Stimulated activated CD8-positive, alpha-beta memory T cell treated with anti-CD3 and anti-CD28 coated beads, Interleukin-4, amount 100 ng/mL, for 24 hours (primary cell): ENCODE results near the gene RHOC.
"Not testable (repeated sequence)": the region's sequence is repeated elsewhere in the genome, so short reads cannot be mapped to it uniquely, and the experiment has no call there.

Experiments used
- DNase-seq: peaks from one replicate; pipeline ENCODE4 v3.0.0-alpha.2; 2020; ENCODE audit warnings: low read depth

The RHOC gene

DNA sequence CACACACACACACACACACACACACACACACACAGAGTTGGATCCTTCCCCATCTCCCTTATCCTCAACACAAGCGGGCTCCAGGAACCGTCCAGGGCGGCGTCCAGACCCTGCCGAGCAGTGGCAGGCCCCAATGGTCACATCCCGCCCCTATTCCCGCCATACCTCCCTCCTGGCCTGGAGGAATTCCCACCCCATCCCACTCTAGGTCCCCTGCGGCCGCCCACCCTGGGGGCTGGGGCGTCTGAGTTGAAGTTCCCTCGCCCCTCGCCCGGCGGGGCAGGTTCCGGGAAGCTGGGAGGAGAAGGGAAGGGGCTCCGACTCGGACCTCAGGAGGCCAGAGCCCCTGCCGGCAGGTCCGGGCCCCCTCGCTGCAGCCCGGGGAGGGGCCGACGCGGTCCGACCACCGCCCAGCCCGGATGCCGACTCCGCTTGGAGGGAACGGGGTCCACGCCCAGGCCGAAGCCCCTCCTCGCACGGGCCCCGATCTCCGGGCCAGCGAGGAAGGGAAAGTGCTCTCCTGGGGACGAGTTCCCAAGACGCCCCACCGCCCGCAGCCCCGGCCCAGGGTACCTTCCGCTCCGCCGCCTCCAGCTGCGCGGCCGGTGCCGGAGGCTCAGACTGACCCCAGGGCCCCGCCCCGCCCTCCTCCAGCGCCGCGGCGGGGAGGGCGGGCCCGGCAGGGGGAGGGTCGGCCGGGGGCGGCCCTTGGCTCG lies at the start of gene RHOC:
Gene RHOC, minus strand, starts transcription at position 623 of the 716 bp plus-strand sequence. CDS start 3,328 bp downstream, outside the sequence.
- DNase-seq, result no peak

DNA sequence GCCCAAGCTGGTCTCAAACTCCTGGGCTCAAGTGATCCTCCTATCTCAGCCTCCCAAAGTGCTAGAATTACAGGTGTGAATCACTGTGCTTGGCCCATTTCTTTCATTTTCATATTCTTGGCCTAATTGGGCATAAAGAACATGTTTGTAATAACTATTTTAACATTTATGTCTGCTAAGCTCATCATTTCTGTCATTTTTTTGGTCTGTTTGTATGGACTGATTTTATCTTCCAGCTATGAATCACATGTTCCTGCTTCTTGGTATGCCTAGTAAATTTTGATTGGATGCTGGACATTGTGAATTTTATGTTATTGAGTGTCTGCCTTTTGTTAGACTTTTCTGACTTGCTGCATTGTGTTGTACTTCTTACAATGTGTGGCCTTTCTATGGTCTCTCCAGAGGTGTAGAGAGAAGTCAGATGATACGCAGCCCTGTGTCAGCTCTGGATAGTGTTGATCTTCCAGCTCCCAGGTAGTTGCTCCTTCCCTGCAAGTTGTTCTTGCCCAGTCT lies 47.2 kb upstream of the RHOC start:
- DNase-seq, result no peak

DNA sequence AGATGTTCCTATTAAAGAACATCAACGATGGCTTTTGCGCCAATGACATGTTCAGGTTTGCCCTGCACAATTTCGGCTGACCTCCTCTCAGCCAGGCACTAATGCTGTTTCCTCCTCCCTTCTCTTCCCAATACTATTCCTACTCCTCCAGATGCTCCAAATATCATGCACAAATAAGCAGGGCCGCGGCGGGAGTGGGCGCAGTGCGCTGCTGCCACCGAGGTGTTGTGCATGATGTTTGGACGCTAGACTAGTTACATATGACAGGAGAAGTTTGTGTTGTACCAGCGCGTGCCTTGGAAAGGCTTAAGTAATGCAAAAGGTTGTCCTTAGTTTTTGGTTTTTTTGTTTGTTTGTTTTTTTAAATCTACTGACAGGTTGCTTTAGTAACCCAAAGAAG lies 41.5 kb upstream of the RHOC start:
- DNase-seq, result no peak

DNA sequence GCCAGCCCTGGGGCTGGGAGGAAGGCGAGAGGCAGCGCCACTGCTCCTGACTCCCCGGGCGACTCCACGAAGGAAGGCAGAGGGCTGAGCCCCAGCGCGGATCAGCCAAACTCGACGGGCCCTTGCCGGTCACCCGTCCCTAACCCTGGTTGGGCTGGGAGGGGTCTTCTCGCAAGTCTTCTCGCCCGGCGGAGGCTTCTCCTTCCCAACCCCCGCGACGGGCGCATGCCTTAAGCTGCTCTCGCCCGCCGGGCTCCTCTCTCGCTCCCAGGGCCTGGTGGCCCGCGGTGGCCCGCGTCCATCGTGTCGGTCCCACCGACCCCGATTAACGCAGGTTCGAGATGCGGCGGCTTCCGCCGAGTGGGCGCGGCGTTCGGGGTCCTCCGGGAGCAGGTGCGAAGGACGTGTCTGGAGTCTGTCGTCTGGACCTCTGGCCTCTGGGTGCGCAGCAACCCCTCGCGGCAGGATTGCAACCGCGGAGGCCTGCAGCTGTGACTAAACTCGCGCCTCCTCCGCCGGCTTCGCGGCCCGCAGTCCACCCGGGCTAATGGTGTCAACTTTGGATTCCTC lies 37.2 kb upstream of the RHOC start:
- no peak for DNase-seq

DNA sequence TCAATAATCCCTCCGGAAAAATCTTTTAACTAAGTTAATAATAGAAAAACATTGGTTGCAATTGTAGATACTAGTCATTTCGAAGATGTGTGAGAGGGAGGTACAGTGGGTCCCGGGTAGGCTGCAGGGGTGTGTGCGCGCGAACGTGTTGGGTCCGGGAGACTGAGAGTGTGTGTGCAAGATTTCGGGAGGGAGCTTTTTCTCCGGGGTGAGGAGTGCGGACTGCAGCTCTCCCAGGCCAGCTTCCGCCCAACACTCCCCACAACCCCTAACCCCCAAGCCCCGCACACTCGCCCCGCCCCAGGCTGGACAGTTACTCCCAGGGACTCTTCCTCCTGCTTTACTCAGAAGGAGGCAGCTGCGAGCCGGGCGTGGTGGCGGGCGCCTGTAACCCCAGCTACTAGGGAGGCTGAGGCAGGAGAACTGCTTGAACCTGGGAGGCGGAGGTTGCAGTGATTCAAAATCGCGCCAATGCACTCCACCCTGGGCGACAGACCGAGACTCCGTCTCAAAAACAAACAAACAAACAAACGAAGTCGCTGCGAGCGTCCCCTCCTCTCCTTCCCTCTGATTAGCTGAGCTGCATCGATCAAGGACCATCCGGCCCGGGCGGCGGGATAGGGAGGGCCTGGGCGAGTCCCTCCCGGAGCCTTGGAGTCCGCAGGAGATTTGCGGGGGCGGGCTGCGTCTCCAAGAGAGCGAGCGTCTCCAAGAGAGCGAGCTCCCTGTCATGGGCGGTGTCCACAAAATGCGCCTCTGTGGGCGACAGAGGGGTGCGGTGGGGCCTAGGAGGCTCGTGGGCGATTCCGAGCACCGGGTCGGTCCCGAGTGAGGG lies 36.5 kb upstream of the RHOC start:
- no peak for DNase-seq

DNA sequence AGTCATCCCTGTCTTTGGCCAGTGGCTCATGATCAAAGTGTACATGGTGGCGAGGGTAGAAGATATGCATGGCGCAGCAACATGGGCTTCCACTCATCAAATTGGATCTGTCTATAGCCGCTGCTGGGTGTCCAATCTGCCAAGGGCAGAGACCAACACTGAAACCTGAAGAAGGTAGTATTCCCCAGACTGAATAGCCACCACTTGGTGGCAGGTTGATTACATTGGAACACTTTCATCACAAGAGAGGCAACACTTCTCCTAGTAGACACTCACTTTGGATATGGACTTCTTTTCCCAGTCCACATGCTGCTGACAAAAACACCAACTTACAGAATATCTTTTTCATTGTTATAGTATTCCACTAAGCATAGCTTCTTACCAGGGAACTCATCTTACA lies 30.6 kb upstream of the RHOC start:
- no peak for DNase-seq

DNA sequence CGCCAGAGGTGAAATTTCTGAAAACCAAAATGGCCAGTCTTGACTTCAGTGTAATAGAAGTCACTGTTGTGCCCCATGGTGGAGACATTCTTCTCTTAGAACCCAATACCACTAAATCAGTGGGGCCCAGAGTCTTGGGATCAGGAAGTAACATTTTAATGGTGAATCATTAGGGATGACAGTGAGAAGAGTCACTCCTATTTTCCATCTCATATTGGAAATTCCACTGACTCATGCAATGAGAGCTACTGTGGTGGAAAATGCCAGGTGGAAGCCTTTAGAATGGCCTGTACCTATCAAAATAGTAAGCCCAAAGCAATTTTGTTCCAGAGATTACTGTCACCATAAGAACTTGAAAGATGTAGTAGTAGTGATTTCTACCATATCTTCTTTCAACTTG lies 28.8 kb upstream of the RHOC start:
- no peak for DNase-seq

DNA sequence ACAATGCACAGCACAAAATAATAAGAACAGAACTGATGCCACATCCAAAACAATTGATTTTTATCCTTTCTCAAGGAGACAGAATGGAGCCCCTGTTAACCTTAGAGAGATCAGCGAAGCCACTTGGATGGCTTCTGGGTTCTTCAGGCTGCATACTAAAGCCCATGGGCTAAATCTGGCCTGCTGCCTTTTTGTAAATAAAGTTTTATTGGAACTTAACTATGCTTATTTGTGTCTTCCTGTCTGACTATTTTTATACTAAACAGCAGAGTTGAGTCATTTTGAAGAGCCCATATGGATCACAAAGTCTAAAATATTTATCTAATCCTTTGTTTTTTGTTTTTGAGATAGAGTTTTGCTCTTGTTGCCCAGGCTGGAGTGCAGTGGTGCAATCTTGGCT lies 24.5 kb upstream of the RHOC start:
- no peak for DNase-seq

DNA sequence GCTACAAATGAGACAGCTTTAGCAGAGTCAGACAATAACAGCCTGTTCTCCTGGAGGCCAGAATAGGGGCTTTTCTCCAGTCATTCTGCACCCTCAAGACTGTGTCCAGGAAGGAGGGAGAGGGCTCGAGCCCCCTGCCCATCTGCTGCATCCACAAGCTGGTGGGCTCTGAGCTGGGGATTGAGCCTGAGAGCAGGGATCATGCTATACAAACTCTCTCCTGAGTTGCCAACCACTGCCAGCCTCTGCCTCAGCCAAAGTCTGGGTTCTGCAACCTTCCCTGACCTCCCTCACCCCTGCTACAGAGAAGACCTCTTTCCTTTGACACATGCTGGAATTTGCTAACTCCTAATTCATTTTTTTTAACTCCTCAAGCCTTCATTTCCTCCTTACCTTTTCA lies 23.0 kb upstream of the RHOC start:
- DNase-seq, result no peak

DNA sequence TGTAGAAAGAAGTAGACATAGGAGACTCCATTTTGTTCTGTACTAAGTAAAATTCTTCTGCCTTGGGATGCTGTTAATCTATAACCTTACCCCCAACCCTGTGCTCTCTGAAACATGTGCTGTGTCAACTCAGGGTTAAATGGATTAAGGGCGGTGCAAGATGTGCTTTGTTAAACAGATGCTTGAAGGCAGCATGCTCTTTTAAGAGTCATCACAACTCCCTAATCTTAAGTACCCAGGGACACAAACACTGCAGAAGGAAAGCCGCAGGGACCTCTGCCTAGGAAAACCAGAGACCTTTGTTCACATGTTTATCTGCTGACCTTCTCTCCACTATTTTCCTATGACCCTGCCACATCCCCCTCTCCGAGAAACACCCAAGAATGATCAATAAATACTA lies 22.1 kb upstream of the RHOC start:
- DNase-seq, result not testable (repeated sequence)

DNA sequence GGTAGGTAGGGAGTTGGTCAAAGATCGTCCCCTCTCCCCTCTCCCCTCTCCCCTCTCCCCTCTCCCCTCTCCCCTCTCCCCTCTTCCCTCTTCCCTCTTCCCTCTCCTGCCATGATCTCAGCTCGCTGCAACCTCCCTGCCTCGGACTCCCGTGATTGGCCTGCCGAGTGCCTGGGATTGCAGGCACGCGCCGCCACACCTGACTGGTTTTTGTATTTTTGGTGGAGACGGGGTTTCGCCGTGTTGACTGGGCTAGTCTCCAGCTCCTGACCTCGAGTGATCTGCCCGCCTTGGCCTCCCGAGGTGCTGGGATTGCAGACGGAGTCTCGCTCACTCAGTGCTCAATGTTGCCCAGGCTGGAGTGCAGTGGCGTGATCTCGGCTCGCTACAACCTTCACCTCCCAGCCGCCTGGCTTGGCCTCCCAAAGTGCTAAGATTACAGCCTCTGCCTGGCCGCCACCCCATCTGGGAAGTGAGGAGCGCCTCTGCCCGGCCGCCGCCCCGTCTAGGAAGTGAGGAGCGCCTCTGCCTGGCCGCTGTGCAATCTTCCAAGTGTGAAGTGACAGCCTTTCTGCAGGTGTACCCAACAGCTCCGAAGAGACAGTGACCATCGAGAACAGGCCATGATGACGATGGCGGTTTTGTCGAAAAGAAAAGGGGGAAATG lies 21.5 kb upstream of the RHOC start:
- DNase-seq, result not testable (repeated sequence)

DNA sequence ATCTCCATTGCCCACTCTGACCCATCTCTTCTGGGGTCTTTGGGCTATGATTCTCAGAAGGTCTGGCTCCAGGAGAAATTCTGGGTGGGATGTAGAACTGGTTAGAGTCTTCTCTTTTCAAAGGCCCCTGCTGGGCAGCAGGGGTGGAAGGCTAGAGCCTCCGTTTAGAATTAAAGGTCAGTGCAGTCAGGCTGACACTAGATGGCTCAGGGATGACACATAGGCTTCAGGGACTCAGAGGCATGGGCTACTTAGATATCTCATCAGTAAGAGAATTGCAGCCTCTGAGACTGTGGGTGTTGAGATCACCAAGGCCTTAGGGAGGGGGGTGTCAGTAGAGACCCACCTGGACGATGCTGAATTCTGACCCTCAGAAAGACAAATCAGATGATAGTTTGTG lies 20.8 kb upstream of the RHOC start:
- DNase-seq, result no peak

DNA sequence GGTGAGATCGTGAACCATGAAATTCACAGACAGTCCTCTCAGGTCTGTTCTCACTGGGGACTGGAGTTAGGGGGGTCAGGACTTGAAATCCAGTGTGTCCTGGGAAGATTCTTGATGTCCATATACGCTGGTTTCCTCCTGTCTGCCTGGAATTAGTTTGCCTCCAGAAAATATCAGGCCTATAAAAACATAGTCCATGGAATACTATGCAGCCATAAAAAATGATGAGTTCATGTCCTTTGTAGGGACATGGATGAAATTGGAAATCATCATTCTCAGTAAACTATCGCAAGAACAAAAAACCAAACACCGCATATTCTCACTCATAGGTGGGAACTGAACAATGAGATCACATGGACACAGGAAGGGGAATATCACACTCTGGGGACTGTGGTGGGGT lies 17.3 kb upstream of the RHOC start:
- DNase-seq, result not testable (repeated sequence)

DNA sequence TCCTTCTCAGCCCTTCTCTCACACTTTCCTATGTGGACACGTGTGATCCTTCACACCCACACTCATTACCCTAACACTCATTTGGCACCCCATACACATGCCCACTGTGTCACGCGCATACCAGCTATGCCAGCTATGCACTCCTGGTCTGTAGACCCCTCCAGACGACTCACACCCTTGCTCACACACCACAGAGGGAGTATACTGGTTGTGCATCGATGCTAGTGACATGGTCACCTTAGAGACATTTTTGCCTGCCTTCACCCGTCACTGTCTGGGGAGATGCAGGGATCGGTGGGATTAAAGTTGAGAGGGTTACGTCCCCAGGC lies 16.5 kb upstream of the RHOC start:
- no peak for DNase-seq

DNA sequence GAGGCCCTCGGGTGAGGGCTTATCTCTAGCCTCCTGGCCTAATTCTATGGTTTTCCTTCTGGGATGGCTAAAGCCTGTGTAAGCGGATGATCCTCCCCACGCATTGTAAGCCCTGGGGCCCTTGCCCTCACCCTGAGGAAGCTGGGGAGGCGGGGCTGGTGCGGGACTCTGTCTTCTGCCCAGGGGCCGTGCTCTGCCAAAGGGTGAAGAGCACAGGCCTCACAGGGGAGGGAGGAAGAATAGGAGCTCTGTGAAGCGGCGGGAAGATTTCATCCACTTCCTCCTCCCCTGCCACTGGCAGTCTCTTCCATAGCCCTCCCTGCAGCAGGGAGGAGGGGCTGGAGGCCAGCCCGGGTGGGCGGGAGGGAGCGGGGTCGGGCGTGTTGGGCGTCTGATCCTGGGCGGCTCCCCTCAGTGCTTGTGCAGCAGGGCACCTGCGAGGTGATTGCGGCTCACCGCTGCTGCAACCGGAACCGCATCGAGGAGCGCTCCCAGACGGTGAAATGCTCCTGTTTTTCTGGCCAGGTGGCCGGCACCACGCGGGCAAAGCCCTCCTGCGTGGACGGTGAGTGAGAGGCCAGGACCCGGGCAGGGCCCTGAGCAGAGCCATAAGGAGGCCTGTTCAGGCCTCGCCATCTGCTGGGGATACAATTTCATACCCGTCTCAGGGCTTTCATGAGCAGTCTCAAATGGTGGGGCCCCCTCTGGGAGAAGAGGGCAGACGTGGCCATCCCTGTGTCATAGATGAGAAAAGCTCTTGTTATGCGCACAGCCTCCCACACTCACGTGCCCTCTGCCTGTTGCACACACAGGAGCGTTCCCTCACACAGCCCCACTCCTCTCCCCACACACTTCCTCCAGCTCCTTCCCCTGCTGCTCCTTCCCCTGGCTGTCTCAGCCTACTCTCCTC lies 15.9 kb upstream of the RHOC start:
- DNase-seq, result no peak

DNA sequence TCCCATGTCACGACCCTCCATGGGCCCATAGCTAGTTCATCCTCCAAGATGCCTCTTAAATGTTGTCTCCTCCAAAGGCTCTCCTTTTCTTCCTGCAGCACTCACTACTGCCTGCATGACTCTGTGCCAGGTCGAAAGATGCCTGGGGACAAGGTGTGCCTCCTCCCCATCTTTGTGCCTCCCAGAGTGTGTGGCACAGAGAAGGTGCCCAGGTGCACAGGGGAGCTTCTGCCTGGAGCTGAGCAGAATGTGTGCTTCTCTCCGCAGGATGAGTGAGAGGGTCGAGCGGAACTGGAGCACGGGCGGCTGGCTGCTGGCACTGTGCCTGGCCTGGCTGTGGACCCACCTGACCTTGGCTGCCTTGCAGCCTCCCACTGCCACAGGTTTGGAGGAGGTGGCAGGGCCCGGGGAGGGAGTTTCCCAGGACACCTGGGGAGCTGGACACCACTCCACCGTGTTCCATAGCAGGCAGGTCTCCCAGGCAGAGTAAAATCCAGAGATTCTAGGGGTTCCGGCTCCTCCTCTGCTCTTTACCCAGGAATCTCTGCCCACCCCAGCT lies 15.1 kb upstream of the RHOC start:
- DNase-seq, result no peak

DNA sequence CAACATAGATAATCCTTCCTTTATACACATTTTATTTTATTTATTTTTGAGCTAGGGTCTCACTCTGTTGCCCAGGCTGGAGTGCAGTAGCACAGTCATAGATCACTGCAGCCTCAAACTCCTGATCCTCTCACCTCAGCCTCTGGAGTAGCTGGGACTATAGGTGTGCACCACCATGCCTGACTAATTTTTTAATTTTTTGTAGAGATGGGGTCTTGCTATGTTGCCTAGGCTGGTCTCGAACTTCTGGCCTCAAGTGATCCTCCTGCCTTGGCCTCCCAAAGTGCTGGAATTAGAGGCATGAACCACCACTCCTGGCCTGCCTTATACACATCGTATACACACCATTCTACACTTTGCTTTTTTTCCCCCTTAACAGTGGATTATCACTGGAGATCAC lies 14.4 kb upstream of the RHOC start:
- DNase-seq, result not testable (repeated sequence)

DNA sequence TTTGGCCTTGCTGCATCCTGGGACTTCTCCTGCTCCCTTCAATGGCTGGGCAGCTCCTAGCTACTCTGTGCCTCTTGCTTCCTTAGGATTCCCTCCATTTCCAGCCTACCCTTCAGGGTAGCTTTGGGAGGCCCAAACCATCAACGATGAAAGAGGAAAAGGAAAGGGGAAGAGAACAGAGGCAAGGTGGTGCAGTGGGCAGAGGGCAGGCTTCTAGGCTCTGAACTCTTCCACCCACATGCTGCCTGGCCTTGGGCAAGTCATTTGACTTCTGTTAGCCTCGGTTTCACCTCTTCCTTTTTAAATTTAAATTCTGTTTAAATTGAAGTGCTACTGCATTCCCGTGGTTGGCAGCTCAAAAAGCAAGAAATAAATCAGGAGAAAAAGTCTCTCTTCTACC lies 13.9 kb upstream of the RHOC start:
- no peak for DNase-seq

DNA sequence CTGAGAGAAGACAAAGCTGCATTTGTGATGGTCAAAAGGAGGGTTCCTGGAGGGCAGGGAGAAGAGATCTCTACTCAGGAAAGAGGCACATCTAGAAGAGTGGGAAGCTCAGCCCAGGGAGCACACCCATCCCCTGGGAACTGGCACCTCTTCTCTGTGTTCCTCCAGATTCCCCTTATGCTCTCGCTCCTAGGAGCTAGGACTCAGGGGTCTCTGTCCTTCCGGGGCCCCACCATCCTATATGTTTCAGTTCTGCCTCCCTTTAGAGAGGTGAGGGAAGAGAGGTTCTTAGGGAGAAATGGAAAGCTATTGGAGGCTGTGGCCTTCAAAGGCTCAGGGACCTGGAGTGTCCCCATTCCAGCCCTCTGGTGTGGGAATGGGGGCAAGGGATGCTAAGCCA lies 12.8 kb upstream of the RHOC start:
- no peak for DNase-seq

DNA sequence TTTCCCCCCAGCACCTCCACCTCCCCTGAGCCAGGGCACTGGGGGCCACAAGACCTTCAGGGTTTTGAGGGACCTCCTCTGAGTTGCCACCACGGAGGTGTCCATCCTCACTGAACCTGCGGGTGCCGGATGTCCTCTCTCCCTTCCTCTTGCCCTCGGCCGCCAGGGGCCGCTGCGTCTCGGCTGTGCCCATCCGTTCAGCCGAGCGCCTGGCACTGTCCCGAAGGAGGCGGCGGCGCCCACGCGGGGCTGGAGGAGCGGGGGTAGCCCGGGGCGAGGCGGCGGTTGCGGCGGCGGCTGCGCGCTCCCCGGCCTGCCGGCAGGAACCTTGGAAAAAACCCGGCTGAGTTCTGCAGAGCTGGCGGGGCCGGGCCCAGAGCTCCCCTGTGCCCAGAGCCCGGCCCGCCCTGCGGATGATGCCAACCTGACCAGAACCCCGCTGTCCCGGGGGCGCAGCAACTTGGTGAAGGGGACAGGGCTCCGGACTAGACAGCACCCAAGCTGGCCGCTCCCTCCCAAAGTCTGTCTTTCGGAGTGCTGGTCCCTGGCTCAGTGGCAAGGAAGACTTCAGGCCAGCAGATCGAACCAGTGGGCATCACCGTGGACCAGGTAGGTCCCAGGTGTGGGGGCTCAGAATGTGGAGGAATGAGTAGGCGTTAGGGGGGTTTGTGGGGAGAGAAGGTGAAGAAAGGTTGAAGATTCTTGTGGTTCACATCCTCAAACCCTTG lies 11.9 kb upstream of the RHOC start:
- peak; percentile 64 for DNase-seq
